Measurements from ENCODE around the gene ALOX5.
A peak's percentile ranks its signal among the peaks of the same experiment; 100 is the strongest.

ALOX5 gene

GRCh38 chr10:45463244-45464116 is 89.5 kb downstream of the ALOX5 start:
- TF ChIP-seq CTCF (IDR thresholded peaks at IDR 0.05; ENCODE audit: low read depth, low read length), result no peak
- Histone ChIP-seq H3K4me3 (ENCODE audit: low read depth, low read length) (no peak overlapping the region), H3K27me3 (no peaks in the 10 kb centered on the region; the same call in 1 of the 2 replicates), H3K36me3 (no peaks in the 10 kb centered on the region), H3K4me1 (no peaks in the 10 kb centered on the region; the same call in 1 of the 2 replicates), H3K9me3 (no peaks in the 10 kb centered on the region)
- no peak for DNase-seq

GRCh38 chr10:45464958-45465567 is 91.0 kb downstream of the ALOX5 start:
- Histone ChIP-seq H3K36me3 (no peaks in the 10 kb centered on the region), H3K4me3 (ENCODE audit: low read depth, low read length) (no peak overlapping the region), H3K9me3 (no peaks in the 10 kb centered on the region), H3K4me1 (no peaks in the 10 kb centered on the region; the same call in 1 of the 2 replicates), H3K27me3 (no peaks in the 10 kb centered on the region; the same call in 1 of the 2 replicates)
- TF ChIP-seq CTCF (IDR thresholded peaks at IDR 0.05; ENCODE audit: low read depth, low read length), result peak; percentile 97
- DNase-seq, result peak; percentile 80

- Histone ChIP-seq H3K36me3 (no peaks in the 10 kb centered on the region), H3K9me3 (no peaks in the 10 kb centered on the region), H3K4me3 (ENCODE audit: low read depth, low read length) (no peak overlapping the region), H3K27me3 (no peaks in the 10 kb centered on the region; the same call in 1 of the 2 replicates), H3K4me1 (peaks cover 7% of the 10 kb centered on the region)
- no peak for DNase-seq
- no peak for TF ChIP-seq CTCF (IDR thresholded peaks at IDR 0.05; ENCODE audit: low read depth, low read length)
Measured at GRCh38 chr10:45466784-45467183, 92.8 kb downstream of the ALOX5 start.

GRCh38 chr10:45468079-45468478 is 94.1 kb downstream of the ALOX5 start:
- no peaks in the 10 kb centered on the region for H3K36me3 ChIP-seq

GRCh38 chr10:45470098-45471012 is 96.3 kb downstream of the ALOX5 start:
- TF ChIP-seq CTCF (IDR thresholded peaks at IDR 0.05; ENCODE audit: low read depth, low read length), result no peak

More at GRCh38 chr10:45468079-45468478, 94.1 kb downstream of the ALOX5 start:
- no peak for DNase-seq
- H3K27me3 ChIP-seq, result no peaks in the 10 kb centered on the region; the same call in 1 of the 2 replicates
- H3K9me3 ChIP-seq, result no peaks in the 10 kb centered on the region
- TF ChIP-seq CTCF (IDR thresholded peaks at IDR 0.05; ENCODE audit: low read depth, low read length), result no peak
- H3K4me3 ChIP-seq (ENCODE audit: low read depth, low read length), result no peak overlapping the region
- peaks cover 12% of the 10 kb centered on the region for H3K4me1 ChIP-seq

More at GRCh38 chr10:45470098-45471012, 96.3 kb downstream of the ALOX5 start:
- peaks cover 14% of the 10 kb centered on the region for H3K4me1 ChIP-seq
- no peaks in the 10 kb centered on the region for H3K36me3 ChIP-seq
- no peaks in the 10 kb centered on the region for H3K27me3 ChIP-seq
- no peak overlapping the region for H3K4me3 ChIP-seq (ENCODE audit: low read depth, low read length)
- DNase-seq, result no peak
- H3K9me3 ChIP-seq, result no peaks in the 10 kb centered on the region

Data from BE2C (cell line).